IMR-90 (cell line): ENCODE results near the gene SHISA4. TPM values are rescaled to one million over a fixed set of nuclear protein-coding genes. Genes with fewer than 3 reads are reported as not detected.
"Not testable (repeated sequence)": the region's sequence is repeated elsewhere in the genome, so short reads cannot be mapped to it uniquely, and the experiment has no call there.

Experiments
- ATAC-seq: fragments of 200-7000 bp; cut with Tn5 transposase; 2 replicates; pipeline ENCODE4 v1.9.1; 2020; ENCODE audit warnings: low read depth, mild to moderate bottlenecking, moderate library complexity
- BruUV-seq: library from RNA; stranded (reverse); fragments of 400-500 nt; replicated peaks from 2 replicates; lab custom pipeline; 2021; lab: Mats Ljungman, UMichigan
- CTCF ChIA-PET: fragments of 300-600 bp; formaldehyde crosslinking; extraction: SDS; loops from one replicate; lab custom pipeline; 2021; ENCODE audit warnings: antibody characterized with exemption; lab: Yijun Ruan, JAX
- POLR2A ChIA-PET: fragments of 300-600 bp; sonication (Branson Sonifier 250); formaldehyde crosslinking; loops from one replicate; lab custom pipeline; 2022; ENCODE audit warnings: antibody characterized with exemption; ENCODE audit not compliant: unreplicated experiment; lab: Charles Lee
- DNase-seq: peaks from one replicate; pipeline ENCODE4 v3.0.0; 2013
- H2AFZ ChIP-seq: replicated peaks from 2 replicates; pipeline ENCODE3; 2013; ENCODE audit warnings: low read length, mild to moderate bottlenecking; ENCODE audit not compliant: poor library complexity
- H2AK5ac ChIP-seq: 2 replicates; pipeline ENCODE4 v1.6.1; 2013; ENCODE audit warnings: low read depth, low read length, inconsistent platforms
- H2AK9ac ChIP-seq: replicated peaks from 2 replicates; pipeline ENCODE3; 2013; ENCODE audit warnings: mild to moderate bottlenecking, low read depth, low read length, moderate library complexity; ENCODE audit not compliant: poor library complexity
- H2BK120ac ChIP-seq: 2 replicates; pipeline ENCODE4 v1.6.1; 2013; ENCODE audit warnings: low read depth, low read length, inconsistent platforms
- H2BK15ac ChIP-seq: 3 replicates; pipeline ENCODE4 v1.6.1; 2013; ENCODE audit warnings: low read depth, low read length, inconsistent platforms
- H2BK20ac ChIP-seq: 2 replicates; pipeline ENCODE4 v1.6.1; 2013; ENCODE audit warnings: low read depth, mild to moderate bottlenecking, inconsistent platforms, low read length, moderate library complexity
- H2BK5ac ChIP-seq: 2 replicates; pipeline ENCODE4 v1.6.1; 2013; ENCODE audit warnings: mild to moderate bottlenecking, low read depth, low read length, inconsistent platforms; ENCODE audit not compliant: poor library complexity, severe bottlenecking
- H3K14ac ChIP-seq: replicated peaks from 2 replicates; pipeline ENCODE4 v1.6.1; 2013; ENCODE audit warnings: low read depth, low read length, inconsistent platforms
- H3K18ac ChIP-seq: 2 replicates; pipeline ENCODE4 v1.6.1; 2013; ENCODE audit warnings: low read depth, low read length, control low read depth
- H3K23ac ChIP-seq: 2 replicates; pipeline ENCODE4 v1.6.1; 2013; ENCODE audit warnings: low read depth, low read length, inconsistent platforms
- H3K27ac ChIP-seq: 2 replicates; pipeline ENCODE4 v1.5.1; 2013; ENCODE audit warnings: mild to moderate bottlenecking, control low read depth, low read length; ENCODE audit not compliant: insufficient read depth
- H3K27me3 ChIP-seq: 2 replicates; pipeline ENCODE4 v1.6.1; 2013; ENCODE audit warnings: low read length; ENCODE audit not compliant: control insufficient read depth, insufficient read depth
- H3K36me3 ChIP-seq: 2 replicates; pipeline ENCODE4 v1.6.1; 2013; ENCODE audit warnings: low read length, mixed read lengths; ENCODE audit not compliant: control insufficient read depth, insufficient read depth
- H3K4ac ChIP-seq: 2 replicates; pipeline ENCODE4 v1.6.1; 2013; ENCODE audit warnings: low read depth, low read length, inconsistent platforms
- H3K4me1 ChIP-seq: 2 replicates; pipeline ENCODE4 v1.6.1; 2013; ENCODE audit warnings: low read length, mixed read lengths; ENCODE audit not compliant: control insufficient read depth, insufficient read depth
- H3K4me2 ChIP-seq: 2 replicates; pipeline ENCODE4 v1.6.1; 2013; ENCODE audit warnings: low read depth, mild to moderate bottlenecking, control low read depth, low read length, moderate library complexity
- H3K4me3 ChIP-seq: 2 replicates; pipeline ENCODE4 v1.5.1; 2013; ENCODE audit warnings: low read depth, mild to moderate bottlenecking, control low read depth, low read length, moderate library complexity; ENCODE audit not compliant: insufficient read depth
- H3K56ac ChIP-seq: 2 replicates; pipeline ENCODE4 v1.6.1; 2013; ENCODE audit warnings: low read length, inconsistent platforms; ENCODE audit not compliant: insufficient read depth; ENCODE audit errors: extremely low read depth
- H3K79me1 ChIP-seq, 2 experiments: 2 replicates each; pipeline ENCODE4 v1.6.1; 2013; ENCODE audit warnings: low read length in 2 of 2, inconsistent platforms in 1 of 2, low read depth in 1 of 2
- H3K9ac ChIP-seq: 2 replicates; pipeline ENCODE4 v1.6.1; 2013; ENCODE audit warnings: low read depth, low read length, control low read depth
- H3K9me1 ChIP-seq: 2 replicates; pipeline ENCODE4 v1.6.1; 2013; ENCODE audit warnings: low read length, inconsistent platforms; ENCODE audit not compliant: insufficient read depth
- H3K9me3 ChIP-seq: 2 replicates; pipeline ENCODE4 v1.6.1; 2013; ENCODE audit warnings: low read length; ENCODE audit not compliant: control insufficient read depth, insufficient read depth
- H4K20me1 ChIP-seq: 2 replicates; pipeline ENCODE4 v1.6.1; 2013; ENCODE audit warnings: low read length, inconsistent platforms; ENCODE audit not compliant: insufficient read depth
- H4K5ac ChIP-seq: 2 replicates; pipeline ENCODE4 v1.6.1; 2013; ENCODE audit warnings: mild to moderate bottlenecking, low read depth, low read length, control low read depth
- H4K8ac ChIP-seq, 2 experiments: 2 replicates each; pipeline ENCODE4 v1.6.1; 2013; ENCODE audit warnings: low read depth in 2 of 2, low read length in 2 of 2, control low read depth in 1 of 2, inconsistent platforms in 1 of 2
- H4K91ac ChIP-seq: 2 replicates; pipeline ENCODE4 v1.6.1; 2013; ENCODE audit warnings: low read depth, low read length, inconsistent platforms; ENCODE audit not compliant: insufficient read depth
- BHLHE40 ChIP-seq: fragments of 150-350 bp; IDR thresholded peaks from 2 replicates; pipeline ENCODE4 v1.6.1; 2016; ENCODE audit warnings: mild to moderate bottlenecking, low read depth, low read length
- CEBPB ChIP-seq: IDR thresholded peaks from 2 replicates; pipeline ENCODE4 v1.6.1; 2012; ENCODE audit warnings: low read depth, low read length, improper control_type of control experiment
- CHD1 ChIP-seq: IDR thresholded peaks from 2 replicates; pipeline ENCODE4 v1.6.1; 2012; ENCODE audit warnings: low read depth, low read length, improper control_type of control experiment
- MAFK ChIP-seq: IDR thresholded peaks from 2 replicates; pipeline ENCODE4 v1.6.1; 2012; ENCODE audit warnings: low read depth, low read length, improper control_type of control experiment
- MAZ ChIP-seq: IDR thresholded peaks from 2 replicates; pipeline ENCODE4 v1.6.1; 2012; ENCODE audit warnings: low read depth, mild to moderate bottlenecking, low read length, improper control_type of control experiment, moderate library complexity, borderline replicate concordance
- MXI1 ChIP-seq: IDR thresholded peaks from 2 replicates; pipeline ENCODE4 v1.6.1; 2012; ENCODE audit warnings: low read depth, mild to moderate bottlenecking, low read length, moderate library complexity, borderline replicate concordance
- POLR2A ChIP-seq: IDR thresholded peaks from 2 replicates; pipeline ENCODE4 v1.6.1; 2012; ENCODE audit warnings: mild to moderate bottlenecking, low read depth, low read length
- RAD21 ChIP-seq: IDR thresholded peaks from 2 replicates; pipeline ENCODE4 v1.6.1; 2012; ENCODE audit warnings: low read length, improper control_type of control experiment
- RCOR1 ChIP-seq: IDR thresholded peaks from 2 replicates; pipeline ENCODE4 v1.6.1; 2012; ENCODE audit warnings: mild to moderate bottlenecking, low read length, improper control_type of control experiment; ENCODE audit not compliant: insufficient replicate concordance
- RFX5 ChIP-seq: IDR thresholded peaks from 2 replicates; pipeline ENCODE4 v1.8.0; 2012; ENCODE audit warnings: low read depth, mild to moderate bottlenecking, low read length, moderate library complexity
- WGBS, 2 experiments: methylation state at CpG; one replicate each; pipeline versions ENCODE4 v1.1.5 to v1.1.7; 2013; ENCODE audit warnings: missing lambda C conversion rate in 2 of 2; ENCODE audit not compliant: insufficient read length in 1 of 2; ENCODE audit errors: extremely low coverage in 2 of 2; 5-methylcytosine and 5-hydroxymethylcytosine counted together
- dilution Hi-C: fragments of 300-500 bp; cut with HindIII; formaldehyde crosslinking; loops from one replicate; pipeline ENCODE4 v1.14.3; 2018; ENCODE audit warnings: low sequenced_read_pairs; ENCODE audit not compliant: unreplicated experiment
- in situ Hi-C: fragments of 300-500 bp; cut with MboI; formaldehyde crosslinking; loops from 3 replicates; pipeline ENCODE4 v1.14.3; 2019; ENCODE audit warnings: low sequenced_read_pairs, inconsistent platforms, mixed read lengths
- intact Hi-C: fragments of 100-400 bp; cut with micrococcal nuclease; formaldehyde crosslinking; loops from 2 replicates; pipeline ENCODE4 v1.10.0; 2022
- polyA plus RNA-seq, 3 experiments: library from polyadenylated mRNA; depleted of rRNA; stranded (reverse); fragments of >200 nt; gene quantifications; 2 replicates each; pipeline ENCODE4 v1.2.3, GENCODE V29; 2012; ENCODE audit warnings: low replicate concordance in 1 of 3
- total RNA-seq: library from RNA; depleted of rRNA; stranded (reverse); fragments of >200 nt; gene quantifications from 2 replicates; pipeline ENCODE4 v1.2.3, GENCODE V29; 2012
- TF ChIP-seq, protein P1 (sequence below): fragments of 150-350 bp; IDR thresholded peaks from 2 replicates; pipeline ENCODE4 v1.6.1; 2017; ENCODE audit warnings: mild to moderate bottlenecking, antibody characterized with exemption, low read length, low read depth

The SHISA4 gene
- total and polyA plus RNA-seq, 2 of the 4 experiments (the other 2 are of a cell fraction), result 10.0 to 34.8 TPM

DNA sequence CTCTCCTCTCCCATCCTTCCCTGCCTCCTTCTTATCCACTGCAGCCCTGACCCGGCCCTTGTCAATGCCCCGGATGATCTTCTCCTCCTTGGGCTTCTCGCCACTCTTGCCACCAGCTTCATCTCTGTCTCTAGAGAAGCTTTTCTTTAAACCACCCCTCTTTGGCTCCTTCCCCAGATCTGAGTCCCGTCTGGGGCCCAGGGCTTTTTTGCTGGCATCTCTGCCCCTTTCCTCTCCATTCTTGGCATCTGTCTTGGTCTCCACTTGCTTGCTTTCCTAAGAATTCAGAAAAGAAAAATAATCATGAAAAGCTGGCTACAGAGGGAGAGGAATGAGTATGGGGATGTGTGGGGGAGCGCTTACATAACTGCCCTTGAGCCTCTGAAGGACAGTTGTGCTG lies 11.8 kb downstream of the SHISA4 start:
- peaks cover 23 to 55% of the 10 kb centered on the region in 2 experiments for H3K79me1 ChIP-seq
- TF ChIP-seq RAD21, result no peak
- TF ChIP-seq MXI1, result no peak
- no peak for TF ChIP-seq POLR2A
- TF ChIP-seq MAFK, result no peak
- TF ChIP-seq RFX5, result no peak
- TF ChIP-seq, protein P1, sequence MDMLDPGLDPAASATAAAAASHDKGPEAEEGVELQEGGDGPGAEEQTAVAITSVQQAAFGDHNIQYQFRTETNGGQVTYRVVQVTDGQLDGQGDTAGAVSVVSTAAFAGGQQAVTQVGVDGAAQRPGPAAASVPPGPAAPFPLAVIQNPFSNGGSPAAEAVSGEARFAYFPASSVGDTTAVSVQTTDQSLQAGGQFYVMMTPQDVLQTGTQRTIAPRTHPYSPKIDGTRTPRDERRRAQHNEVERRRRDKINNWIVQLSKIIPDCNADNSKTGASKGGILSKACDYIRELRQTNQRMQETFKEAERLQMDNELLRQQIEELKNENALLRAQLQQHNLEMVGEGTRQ, result no peak
- no peak for TF ChIP-seq CHD1
- TF ChIP-seq BHLHE40, result no peak
- TF ChIP-seq MAZ, result no peak
- no peak for TF ChIP-seq RCOR1
- TF ChIP-seq CEBPB, result no peak
- H2AK9ac ChIP-seq, result no peak overlapping the region
- H3K9me1 ChIP-seq, result peaks cover 27% of the 10 kb centered on the region
- H3K27me3 ChIP-seq, result no peaks in the 10 kb centered on the region
- CTCF ChIA-PET, result no interaction called here
- H3K27ac ChIP-seq, result no peak overlapping the region
- POLR2A ChIA-PET, result no interaction called here
- H3K36me3 ChIP-seq, result peaks cover 38% of the 10 kb centered on the region
- peaks cover 33% of the 10 kb centered on the region for H3K4me1 ChIP-seq
- no peak overlapping the region for H3K9ac ChIP-seq
- ATAC-seq (no peak), DNase-seq (no peak)
- H3K14ac ChIP-seq, result no peak overlapping the region; the same call in 1 of the 2 replicates
- H2BK120ac ChIP-seq, result no peak overlapping the region
- H4K20me1 ChIP-seq, result no peaks in the 10 kb centered on the region
- H4K91ac ChIP-seq, result no peak overlapping the region
- no peak overlapping the region for H4K5ac ChIP-seq
- H2BK15ac ChIP-seq, result no peak overlapping the region
- no peak overlapping the region for H2BK5ac ChIP-seq
- H3K4ac ChIP-seq, result no peak overlapping the region
- H3K9me3 ChIP-seq, result no peaks in the 10 kb centered on the region
- BruUV-seq, result no TSS peak
- dilution Hi-C loops (no loop called here), in situ Hi-C loops (no loop called here), intact Hi-C loops (no loop called here)
- H3K4me3 ChIP-seq, result no peak overlapping the region
- H4K8ac ChIP-seq, result no peak overlapping the region
- H2BK20ac ChIP-seq, result peak overlapping the region; percentile 9; the same call in 1 of the 2 replicates
- 55% methylated on average over 3 of the region's 5 CpGs; no CpG with 5 or more reads in 1 of the 2 experiments for WGBS, 2 experiments
- no peak overlapping the region for H3K4me2 ChIP-seq
- peak overlapping the region; percentile 11; the same call in 1 of the 2 replicates for H2AK5ac ChIP-seq
- H3K18ac ChIP-seq, result no peak overlapping the region
- H3K23ac ChIP-seq, result no peak overlapping the region
- H2AFZ ChIP-seq, result no peak overlapping the region
- H3K56ac ChIP-seq, result no peak overlapping the region

DNA sequence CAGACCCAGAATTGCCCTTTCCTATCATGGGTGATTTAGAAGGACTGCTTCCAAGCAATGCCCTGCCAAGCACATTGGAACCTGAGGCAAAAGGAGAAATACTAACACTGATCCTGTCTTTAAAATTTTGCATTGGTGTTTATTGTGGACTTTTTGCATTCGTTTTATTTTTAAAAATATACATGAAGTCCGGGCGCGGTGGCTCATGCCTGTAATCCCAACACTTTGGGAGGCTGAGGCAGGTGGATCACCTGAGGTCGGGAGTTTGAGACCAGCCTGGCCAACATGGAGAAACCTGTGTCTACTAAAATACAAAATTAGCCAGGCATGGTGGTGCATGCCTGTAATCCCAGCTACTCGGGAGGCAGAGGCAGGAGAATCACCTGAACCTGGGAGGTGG lies 12.3 kb downstream of the SHISA4 start:
- Histone ChIP-seq H3K36me3 (peaks cover 42% of the 10 kb centered on the region), H3K4me1 (peaks cover 37% of the 10 kb centered on the region), H3K79me1 (peaks cover 23 to 61% of the 10 kb centered on the region in 2 experiments), H3K9me1 (peaks cover 32% of the 10 kb centered on the region)
- H3K56ac ChIP-seq, H3K9me3 ChIP-seq, H3K27ac ChIP-seq, H3K27me3 ChIP-seq, H3K23ac ChIP-seq, DNase-seq, H2BK5ac ChIP-seq, intact Hi-C loops, H2AFZ ChIP-seq, in situ Hi-C loops, H3K18ac ChIP-seq, H3K9ac ChIP-seq, H3K4me2 ChIP-seq, H2BK120ac ChIP-seq, POLR2A ChIA-PET, CTCF ChIA-PET, dilution Hi-C loops, H4K20me1 ChIP-seq, H2BK15ac ChIP-seq, H4K5ac ChIP-seq, H3K14ac ChIP-seq, H4K91ac ChIP-seq, H2BK20ac ChIP-seq, BruUV-seq, H3K4me3 ChIP-seq, H2AK9ac ChIP-seq, ATAC-seq, H4K8ac ChIP-seq, H3K4ac ChIP-seq, H2AK5ac ChIP-seq: not testable (repeated sequence)
- no CpG with 5 or more reads among the region's 6 CpGs for whole genome bisulfite sequencing, 2 experiments
